HG02759 (cell line): ENCODE measurements around the gene PANK4.

Source experiments
- ATAC-seq: cut with Tn5 transposase; IDR thresholded peaks from one replicate; pipeline ENCODE4 v1.9.1; 2021; ENCODE audit warnings: mild to moderate bottlenecking, moderate library complexity; ENCODE audit not compliant: unreplicated experiment

The PANK4 gene

DNA sequence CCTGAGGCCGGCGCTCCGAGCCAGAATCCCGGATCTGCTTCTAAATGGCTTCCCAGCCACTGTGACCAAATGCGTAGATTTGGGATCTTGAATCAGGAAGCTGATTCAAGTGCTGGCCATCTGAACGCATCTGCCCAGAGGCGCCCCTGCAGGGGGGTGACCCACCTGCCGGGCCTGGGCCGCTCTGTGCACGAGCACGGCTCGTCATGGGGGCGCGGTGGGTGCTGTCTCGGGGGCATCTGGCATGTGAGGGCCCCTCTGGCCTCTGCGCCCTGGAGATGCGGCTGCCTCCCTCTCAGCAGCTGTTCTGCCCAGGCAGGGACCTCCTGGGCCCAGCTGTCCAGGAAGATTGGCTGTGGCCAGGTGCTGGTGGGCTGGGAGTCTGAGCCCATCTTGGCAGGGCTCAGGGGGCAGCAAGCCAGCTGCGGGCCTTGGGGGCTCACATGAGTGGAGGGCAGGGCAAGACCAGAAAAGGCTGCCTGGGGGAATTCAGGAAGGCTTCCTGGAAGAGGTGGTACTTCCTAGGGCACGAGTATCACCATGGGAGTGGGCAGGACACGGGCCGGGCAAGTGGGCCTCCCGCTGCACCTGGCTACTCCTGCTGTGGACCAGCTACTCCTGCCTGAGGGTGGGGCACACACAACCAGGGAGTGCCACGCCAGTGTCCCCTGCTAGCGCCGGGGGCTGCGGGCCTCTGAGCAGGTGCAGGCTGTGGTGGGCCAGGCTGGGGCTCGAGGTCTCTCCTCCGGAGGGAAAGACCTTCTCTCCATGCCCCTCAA is 25.2 kb downstream of the PANK4 start:
- no peak for ATAC-seq

DNA sequence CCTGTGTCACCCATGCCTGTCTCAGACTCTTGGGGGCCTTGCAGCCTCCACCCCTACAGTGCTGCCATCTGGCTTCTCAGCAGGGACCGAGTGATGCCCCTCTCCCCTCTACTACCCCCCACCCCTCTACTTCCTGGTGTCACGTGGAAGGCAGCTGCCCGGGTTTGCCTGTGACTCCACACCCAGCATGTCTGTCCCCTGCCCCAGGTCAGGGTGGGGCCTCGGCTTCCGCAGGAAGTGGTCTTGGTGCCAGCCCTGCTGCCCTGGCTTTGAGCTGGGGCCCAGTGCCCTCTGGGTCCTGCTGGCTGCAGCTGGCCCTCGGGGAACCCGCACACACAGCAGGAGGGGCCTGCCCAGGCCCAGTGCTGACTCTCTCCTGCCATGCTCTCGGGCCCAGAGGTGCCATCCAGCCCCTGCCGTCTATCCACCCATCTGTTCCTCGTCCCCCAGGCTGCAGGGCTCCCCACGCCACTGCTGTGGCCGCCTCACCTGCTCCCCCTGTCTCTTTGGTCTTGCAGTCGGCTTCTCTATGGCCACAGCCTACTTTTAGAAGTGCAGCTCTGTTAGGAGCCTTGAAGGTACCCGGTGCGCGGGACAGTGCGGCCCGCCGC is 26.3 kb downstream of the PANK4 start:
- ATAC-seq = no peak

DNA sequence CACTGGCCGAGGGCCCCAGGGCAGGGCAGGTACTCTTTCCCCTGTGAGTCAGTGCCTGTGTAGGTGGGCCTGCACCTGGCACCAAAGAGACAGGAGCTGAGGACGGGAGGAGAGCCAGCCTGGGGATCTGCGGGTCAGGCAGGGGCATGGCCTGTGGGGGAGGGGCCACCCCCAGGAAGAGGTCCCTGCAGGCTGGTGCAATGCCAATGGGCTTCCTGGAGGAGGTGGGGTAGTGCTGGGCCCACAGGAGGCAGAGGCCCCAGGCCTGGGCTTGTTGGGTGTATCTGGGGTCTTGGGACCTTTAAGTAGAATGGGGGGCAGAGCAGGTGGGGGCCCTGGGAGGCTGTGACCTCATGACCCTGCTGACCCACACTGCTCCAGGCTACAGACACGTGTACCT is 27.1 kb downstream of the PANK4 start:
- ATAC-seq = no peak

DNA sequence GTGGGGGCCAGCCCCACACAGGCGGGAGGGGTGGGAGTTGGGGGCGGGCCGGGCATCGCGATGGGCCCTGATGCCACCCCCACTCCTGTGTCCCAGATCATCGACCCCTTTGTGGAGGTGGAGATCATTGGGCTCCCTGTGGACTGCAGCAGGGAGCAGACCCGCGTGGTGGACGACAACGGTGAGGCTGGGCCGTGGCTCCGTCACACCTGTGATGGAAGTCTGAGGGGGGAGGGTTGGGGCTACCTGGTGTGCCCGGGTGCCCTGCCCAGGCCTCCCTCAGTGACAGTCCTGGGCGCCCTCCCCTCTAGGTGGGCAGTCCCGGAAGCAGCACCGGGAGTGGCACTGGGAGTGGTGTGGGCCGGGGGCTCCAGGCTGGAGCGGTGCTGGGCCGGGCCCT is 27.7 kb downstream of the PANK4 start:
- ATAC-seq = no peak

DNA sequence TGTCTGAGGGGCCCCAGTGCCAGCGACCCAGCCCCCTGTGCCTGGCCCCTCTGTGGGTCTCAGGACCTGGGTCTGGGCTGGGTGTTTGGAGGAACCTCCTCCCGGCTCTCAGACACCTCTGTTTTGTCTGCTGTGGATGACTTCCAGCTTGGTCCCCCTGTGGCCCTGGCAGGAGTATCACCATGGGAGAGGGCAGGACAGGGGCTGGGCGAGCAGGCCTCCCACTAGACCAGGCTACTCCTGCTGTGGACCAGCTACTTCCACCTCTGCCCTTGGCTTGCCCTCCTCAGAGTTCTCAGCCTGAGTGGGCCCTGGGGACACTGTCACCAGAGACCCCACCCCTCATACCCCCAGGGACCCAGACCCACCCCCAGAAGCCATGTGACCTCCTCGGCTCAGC is 28.5 kb downstream of the PANK4 start:
- no peak for ATAC-seq

DNA sequence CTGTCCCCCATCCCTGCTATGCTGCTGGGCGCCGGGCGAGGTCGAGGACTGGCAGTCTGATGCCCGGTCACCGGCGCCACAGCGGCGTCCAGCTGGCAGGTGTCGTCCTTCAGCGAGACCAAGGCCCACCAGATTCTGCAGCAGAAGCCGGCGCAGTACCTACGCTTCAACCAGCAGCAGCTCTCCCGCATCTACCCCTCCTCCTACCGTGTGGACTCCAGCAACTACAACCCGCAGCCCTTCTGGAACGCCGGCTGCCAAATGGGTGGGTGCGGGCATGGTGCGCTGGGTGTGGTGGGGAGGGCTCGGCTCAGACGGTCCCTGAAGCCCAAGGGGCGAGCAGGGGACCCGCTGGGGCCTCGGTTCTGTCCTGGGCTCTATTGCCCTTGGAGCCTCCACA is 29.6 kb downstream of the PANK4 start:
- ATAC-seq = no peak

DNA sequence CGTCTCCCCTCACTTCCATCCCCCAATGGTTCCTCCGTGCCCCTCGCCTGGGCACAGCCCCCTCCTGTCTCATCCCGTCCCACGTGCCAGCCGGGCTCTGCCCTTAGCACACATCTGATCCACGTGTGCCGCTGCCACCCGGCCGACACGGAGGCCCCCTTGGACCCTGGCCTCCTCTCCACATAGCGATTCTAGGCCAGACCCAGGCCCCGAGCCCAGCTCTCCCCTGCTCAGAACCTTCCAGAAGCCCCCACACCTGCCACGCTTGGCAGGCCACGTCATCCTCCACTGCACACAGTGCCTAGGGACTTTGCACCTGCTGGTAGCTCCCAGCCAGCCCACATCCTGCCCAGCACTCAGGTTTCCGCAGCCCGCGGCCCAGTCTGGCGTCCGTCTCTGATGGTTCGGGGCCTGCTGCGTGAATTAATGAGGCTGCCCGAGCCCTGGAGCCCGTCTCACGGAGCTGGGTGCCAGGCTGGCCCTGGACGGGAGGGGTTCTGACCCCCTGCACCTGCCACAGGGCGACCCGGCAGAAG is 30.2 kb downstream of the PANK4 start:
- no peak for ATAC-seq

DNA sequence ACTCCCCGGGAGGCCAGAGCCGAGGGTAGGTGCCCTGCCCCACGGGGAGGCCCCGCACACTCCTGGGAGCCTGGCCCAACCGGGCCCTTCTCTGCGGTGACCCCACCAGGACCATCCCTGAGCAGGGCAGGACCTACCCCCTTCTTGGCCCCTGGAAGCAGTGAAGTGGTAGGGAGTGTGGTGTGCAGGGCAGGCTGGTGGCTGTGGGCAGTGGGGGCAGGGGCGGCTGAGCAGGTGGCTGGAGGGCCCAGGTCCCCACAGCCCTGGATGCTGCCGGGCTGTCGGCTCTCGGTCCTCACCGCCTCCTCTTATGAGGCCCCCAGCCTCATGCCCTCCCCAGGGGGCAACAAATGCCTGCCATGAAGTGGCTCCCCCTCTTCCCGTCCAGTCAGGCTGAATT is 30.9 kb downstream of the PANK4 start:
- no peak for ATAC-seq

DNA sequence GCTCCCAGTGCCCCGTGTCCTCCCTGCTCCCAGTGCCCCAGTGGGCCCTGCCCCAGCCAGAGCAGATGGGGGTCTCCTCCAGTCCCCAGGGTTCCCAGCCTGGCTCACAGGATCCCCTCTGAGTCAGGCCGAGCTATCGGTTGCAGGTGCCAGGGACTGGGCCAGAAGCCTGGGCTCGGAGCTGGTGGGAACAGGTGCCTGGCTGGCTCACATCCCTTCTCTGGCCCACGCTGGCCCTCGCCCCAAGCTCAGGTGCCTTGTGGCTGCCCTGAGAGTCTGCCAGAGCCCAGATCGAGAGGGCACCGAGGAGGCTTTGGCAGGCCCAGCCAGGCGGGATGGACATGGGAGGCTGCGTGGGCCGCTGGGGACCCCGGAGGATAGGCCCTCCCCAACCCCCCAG is 31.4 kb downstream of the PANK4 start:
- no peak for ATAC-seq

DNA sequence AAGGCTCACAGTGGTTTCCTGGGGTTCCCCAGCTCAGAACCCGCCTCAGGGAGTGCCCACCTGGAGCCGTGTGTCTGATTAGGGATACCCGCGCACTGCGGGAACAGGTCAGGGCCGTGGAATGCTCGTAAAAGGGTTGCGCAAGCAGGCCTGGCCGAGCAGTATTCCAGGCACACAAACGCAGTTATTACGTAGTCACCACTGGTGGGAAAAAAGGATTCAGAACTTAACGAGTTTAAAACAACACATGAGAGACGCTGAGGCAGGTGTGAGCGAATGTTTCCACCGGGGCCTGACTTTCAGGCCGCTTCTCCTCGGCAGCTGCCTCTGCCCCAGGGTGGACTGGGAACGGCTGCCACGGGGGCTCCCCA is 32.1 kb downstream of the PANK4 start:
- ATAC-seq = no peak

DNA sequence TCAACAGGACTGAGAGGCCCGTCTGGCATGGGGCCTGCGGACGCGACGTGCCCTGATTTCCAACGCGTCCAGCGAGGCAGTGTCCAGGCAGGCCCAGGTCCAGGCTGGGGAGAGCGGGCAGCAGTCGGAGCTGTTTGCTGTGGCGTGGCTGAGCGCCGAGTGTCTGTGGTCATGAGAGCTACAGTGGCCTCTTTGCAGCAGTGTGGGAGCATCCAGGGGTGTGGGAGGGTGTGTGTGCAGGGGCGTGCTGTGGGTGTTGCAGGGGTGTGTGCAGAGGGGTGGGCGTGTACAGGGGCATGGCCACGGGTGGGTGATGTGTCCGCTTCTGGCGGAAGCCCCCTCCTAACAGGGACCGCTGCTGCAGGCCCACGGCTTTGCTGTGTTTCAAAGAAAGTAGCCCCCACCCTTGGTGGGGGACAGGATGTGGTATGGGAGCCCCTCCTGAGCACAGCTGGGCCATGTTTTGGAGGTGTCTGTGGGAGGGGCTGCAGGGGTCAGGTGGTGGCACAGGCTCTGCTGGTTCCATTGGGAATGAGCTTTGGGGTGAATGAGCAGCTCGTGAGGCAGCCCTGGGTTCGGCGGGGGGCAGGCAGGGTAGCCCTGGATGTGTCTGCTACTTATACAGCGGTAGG is 32.6 kb downstream of the PANK4 start:
- no peak for ATAC-seq

DNA sequence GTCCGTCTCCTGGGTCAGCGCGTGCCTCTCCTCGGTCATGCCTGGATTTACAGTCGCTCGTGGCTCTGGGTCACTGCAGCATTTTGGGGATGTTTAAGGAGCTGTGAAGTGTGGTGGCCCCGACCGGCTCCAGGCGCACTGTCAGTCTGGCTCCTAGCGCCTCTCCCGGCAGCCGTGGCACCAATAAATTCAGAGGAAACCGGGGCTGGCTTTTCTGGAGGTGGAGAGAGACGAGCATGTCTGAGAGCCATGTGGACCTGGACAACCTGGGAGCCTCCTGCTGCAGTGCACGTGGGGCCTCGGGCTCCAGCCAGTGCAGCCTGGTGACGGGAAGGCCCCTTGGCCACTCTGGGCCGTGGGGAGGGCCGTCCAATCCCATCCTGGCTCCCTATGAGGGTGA is 33.2 kb downstream of the PANK4 start:
- no peak for ATAC-seq

DNA sequence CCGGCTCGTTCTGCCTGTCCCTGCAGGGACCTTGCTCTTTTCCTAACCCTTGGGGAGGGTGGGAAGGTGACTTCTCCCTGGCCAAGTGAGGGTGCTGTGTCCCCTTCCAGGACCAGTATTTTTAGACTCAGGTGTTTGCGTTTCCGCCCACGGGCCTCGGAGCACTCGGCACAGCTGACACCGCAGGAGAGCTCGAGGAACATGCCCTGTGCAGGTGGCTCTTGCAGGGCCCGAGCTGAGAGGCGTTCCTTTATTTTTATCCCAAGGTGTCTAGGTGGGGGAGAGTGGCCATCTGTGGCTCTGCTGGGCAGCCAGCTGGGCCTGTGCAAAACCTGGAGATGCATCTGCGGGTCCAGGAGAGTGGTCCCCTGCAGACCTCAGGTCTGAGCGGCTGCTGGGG is 34.3 kb downstream of the PANK4 start:
- no peak for ATAC-seq

DNA sequence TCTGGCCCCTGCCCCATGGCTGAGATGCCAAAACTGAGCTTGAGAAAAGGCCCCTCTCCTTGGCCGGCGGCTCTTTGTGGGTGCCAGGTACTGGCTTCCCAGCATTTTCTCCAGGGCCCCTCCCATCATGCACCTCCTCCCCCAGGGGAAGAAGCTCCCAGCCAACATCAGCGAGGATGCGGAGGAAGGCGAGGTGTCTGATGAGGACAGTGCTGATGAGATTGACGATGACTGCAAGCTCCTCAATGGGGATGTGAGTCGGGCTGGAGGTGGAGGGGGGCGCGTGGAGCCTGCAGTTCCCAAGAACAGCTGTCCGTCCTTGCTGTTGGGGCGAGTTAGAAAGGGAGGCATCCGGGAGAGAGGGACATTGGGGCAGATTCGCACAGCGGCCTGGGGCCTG is 36.8 kb downstream of the PANK4 start:
- ATAC-seq = no peak

DNA sequence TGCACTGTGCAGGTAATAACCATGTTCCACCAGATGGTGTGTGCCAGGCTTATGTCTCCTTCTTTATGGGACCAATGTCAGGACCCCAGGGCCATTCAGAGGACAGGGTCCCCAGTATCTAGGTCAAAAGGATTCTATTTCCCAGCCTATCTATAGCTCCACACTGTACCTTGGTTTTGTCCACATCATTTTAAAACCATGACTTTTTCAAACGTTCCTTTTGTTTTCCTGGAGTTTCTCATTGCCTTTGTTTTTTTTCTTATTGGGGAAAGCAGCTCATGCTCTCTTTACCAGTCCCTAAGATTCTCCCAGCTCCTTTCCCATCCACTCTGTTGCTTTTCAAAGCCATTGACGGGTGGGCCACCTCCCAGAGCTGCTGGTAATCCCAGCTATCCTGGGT is 37.7 kb downstream of the PANK4 start:
- ATAC-seq = no peak

DNA sequence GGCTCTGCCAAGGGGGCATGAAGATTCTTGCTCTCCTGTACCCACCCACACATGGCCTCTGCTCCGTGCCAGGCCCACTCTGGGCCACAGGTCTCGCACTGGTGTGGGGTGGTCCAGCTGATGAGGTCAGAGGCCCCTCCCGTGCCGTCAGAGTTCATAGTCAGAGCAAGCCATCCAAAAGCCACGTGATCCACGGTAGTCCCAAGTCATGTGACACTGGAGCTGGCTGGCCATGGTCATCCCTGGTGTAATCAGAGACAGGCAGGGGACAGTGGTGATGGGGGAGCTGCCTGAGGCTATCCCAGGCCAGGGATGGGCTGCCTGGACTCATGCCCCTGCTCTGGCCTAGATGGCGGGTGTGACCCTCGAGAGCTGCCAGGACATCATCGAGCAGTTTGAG is 39.8 kb downstream of the PANK4 start:
- no peak for ATAC-seq

DNA sequence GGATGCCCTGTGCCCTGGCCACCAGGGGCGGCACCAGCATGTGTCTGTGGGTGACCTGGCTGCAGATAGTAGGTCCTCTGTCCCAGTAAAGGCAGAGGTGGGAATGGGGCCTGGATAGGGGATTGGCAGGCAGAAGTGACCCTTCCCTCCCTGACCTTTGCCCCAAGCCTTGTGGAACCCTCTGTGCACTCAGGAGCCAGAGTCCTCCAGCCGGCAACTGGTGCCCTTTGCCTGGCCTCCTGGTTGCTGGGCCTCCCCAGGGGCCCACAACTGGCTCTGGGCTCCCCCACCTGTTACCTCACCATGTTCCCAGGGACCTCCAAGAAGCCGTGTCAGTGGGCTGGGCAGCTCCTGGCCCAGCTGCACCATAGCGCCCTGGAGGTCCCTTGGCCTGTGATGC is 40.4 kb downstream of the PANK4 start:
- no peak for ATAC-seq

DNA sequence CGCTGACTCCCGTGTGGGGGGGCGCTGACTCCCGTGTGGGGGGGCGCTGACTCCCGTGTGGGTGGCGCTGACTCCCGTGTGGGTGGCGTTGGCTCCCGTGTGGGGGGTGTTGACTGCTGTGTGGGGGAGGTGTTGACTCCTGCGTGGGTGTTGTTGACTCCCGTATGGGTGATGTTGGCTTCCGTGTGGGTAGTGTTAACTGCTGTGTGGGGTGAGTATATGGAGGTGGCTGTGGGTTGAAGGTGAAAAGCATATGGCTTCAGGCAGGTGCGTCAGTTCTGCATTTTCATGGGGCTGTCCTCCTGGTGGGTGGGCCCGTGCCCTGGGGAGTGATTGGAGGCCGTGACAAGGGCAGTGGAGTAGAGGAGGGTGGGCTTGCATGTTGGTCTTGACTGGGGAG is 42.4 kb downstream of the PANK4 start:
- ATAC-seq = no peak

DNA sequence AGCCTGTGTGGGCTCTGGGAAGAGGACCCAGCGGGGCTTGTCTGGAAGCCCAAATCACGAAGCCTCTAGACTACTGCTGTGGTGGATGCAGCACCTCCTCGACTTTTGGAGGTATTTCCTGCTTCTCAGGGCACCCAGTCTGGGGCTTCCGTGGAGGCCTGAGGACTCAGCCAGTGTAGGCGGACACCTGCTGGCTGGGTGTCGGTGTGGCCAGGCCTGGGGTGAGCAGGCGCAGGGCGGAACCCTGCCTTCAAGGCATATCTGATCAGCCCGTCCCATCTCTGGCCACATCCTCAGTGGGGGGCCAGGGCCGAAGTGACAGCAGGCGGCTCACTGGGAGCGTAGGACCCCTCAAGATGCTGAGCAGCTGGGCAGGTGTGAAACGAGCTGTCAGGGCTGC is 43.4 kb downstream of the PANK4 start:
- ATAC-seq = no peak

DNA sequence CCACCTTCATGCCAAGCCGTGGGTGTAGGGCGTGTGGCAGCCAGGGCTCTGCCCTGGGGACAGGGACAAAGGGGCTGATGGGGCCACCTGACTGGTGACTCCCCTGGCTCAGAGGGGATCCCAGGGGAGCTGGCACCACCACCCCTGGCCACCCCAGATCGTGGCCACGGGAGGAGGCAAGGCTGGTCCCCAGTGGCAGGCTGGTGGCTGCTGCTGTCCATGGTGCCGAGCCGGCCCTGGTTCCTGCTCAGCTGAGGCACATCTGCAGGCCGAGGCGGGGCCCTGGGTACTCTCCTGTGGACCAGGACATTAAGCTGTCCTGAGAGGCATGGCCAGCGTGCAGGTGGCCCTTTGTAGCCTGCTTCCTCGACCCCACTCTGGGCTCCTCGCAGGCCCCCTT is 43.8 kb downstream of the PANK4 start:
- ATAC-seq = no peak

DNA sequence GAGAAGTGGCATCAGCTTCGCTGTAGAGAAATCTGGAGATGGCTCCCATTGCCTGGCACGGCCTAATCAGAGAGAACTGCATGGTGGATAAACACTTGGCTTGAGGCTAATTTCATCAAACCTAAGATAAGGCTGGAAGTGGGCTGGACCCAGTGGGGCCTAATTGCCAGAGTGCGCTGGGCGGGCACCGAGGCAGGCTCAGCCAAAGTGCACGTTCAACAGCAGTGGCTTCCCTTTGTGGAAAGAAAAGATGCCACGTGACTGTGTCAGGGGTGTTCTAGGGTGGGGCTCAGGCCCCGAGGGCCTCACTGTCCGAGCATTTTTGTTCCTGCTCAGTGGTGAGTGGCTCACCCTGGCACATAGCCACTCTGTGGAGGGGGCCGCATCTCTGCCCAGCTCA is 44.5 kb downstream of the PANK4 start:
- no peak for ATAC-seq

DNA sequence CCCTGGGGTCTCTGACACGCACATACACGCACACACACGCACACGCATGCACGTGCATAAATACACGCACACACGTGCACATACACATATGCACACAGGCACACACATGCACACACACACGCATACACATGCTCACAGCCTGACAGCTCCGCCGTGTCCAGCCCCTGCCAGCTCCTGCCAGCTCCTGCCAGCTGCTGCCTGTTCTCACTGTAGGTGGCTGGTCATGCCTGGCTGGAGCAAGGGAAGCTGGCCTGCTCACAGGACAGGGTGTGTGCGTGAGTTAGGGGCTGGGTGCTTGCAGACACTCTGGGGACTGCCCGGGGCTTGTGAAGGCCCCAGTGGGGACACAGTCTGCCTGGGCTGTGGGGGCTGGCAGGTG is 45.4 kb downstream of the PANK4 start:
- no peak for ATAC-seq
